ENCODE measurements around the gene ST3GAL5. TPM values are rescaled to one million over a fixed set of nuclear protein-coding genes. Genes with fewer than 3 reads are reported as not detected.

Gene ST3GAL5
- polyA plus RNA-seq, 1 experiment = 16.0 TPM

- DNase-seq (ENCODE audit: low read depth) = peak; percentile 50
- Histone ChIP-seq H3K27me3 (ENCODE audit: control insufficient read depth, insufficient read depth, low read length) (no peaks in the 10 kb centered on the region), H3K4me3 (ENCODE audit: low read depth, low read length) (no peak overlapping the region), H3K36me3 (ENCODE audit: control insufficient read depth, insufficient read depth, low read length) (no peaks in the 10 kb centered on the region)
- ChIA-PET CTCF (interaction anchor here (0.6 kb wide), 2 partner anchors 44 to 634 kb away, joined by 3 read pairs; no protein-coding TSS in a partner anchor), POLR2A (no interaction called here)
- no peak for TF ChIP-seq CTCF (IDR thresholded peaks at IDR 0.05; ENCODE audit: insufficient read depth, low read depth, low read length)
Observed at GRCh38 chr2:85893428-85894258, 4.9 kb upstream of the ST3GAL5 start.

GRCh38 chr2:85892216-85892944 is 3.6 kb upstream of the ST3GAL5 start:
- Histone ChIP-seq H3K27me3 (ENCODE audit: control insufficient read depth, insufficient read depth, low read length) (no peaks in the 10 kb centered on the region), H3K4me3 (ENCODE audit: low read depth, low read length) (no peak overlapping the region), H3K36me3 (ENCODE audit: control insufficient read depth, insufficient read depth, low read length) (no peaks in the 10 kb centered on the region)
- no peak for TF ChIP-seq CTCF (IDR thresholded peaks at IDR 0.05; ENCODE audit: insufficient read depth, low read depth, low read length)
- no peak for DNase-seq (ENCODE audit: low read depth)
- CTCF ChIA-PET = interaction anchor here (6.2 kb wide), 1 partner anchor 10 kb away, joined by 50 read pairs; no protein-coding TSS in a partner anchor
- POLR2A ChIA-PET = interaction anchor here (0.6 kb wide), 1 partner anchor 144 kb away, joined by 3 read pairs; no protein-coding TSS in a partner anchor

GRCh38 chr2:85890522-85891176 is 1.9 kb upstream of the ST3GAL5 start:
- POLR2A ChIA-PET = interaction anchor here (0.7 kb wide), 1 partner anchor 22 kb away, joined by 17 read pairs; no protein-coding TSS in a partner anchor

GRCh38 chr2:85889627-85890281 is 964 bp upstream of the ST3GAL5 start:
- Histone ChIP-seq H3K36me3 (ENCODE audit: control insufficient read depth, insufficient read depth, low read length) (no peaks in the 10 kb centered on the region), H3K27me3 (ENCODE audit: control insufficient read depth, insufficient read depth, low read length) (no peaks in the 10 kb centered on the region), H3K4me3 (ENCODE audit: low read depth, low read length) (peak overlapping the region; percentile 69)
- no peak for TF ChIP-seq CTCF (IDR thresholded peaks at IDR 0.05; ENCODE audit: insufficient read depth, low read depth, low read length)
- ChIA-PET POLR2A (interaction anchor here (1.1 kb wide), 1 partner anchor 109 kb away, joined by 3 read pairs; no protein-coding TSS in a partner anchor), CTCF (interaction anchor here (0.6 to 8.3 kb wide), 31 partner anchors 11 to 218 kb away, joined by 3 to 87 read pairs (median 4); no protein-coding TSS in a partner anchor)
- DNase-seq (ENCODE audit: low read depth) = no peak

More at GRCh38 chr2:85890522-85891176, 1.9 kb upstream of the ST3GAL5 start:
- H3K36me3 ChIP-seq (ENCODE audit: control insufficient read depth, insufficient read depth, low read length) = no peaks in the 10 kb centered on the region
- no peak for DNase-seq (ENCODE audit: low read depth)
- no peak for TF ChIP-seq CTCF (IDR thresholded peaks at IDR 0.05; ENCODE audit: insufficient read depth, low read depth, low read length)
- no peaks in the 10 kb centered on the region for H3K27me3 ChIP-seq (ENCODE audit: control insufficient read depth, insufficient read depth, low read length)
- no peak overlapping the region for H3K4me3 ChIP-seq (ENCODE audit: low read depth, low read length)
- CTCF ChIA-PET = interaction anchor here (0.7 to 8.3 kb wide), 9 partner anchors 12 to 564 kb away, joined by 3 to 87 read pairs (median 6); partner anchors contain the start of genes POLR1A and PTCD3

All from BJ (cell line).